GM23338 (cell line): ENCODE measurements around the gene RGS21. TPM values are rescaled to one million over a fixed set of nuclear protein-coding genes. Genes with fewer than 3 reads are reported as not detected.

Experiments used
- ATAC-seq: fragments of 200-7000 bp; cut with Tn5 transposase; 3 replicates; pipeline ENCODE4 v1.9.1; 2020
- DNase-seq: peaks from one replicate; pipeline ENCODE4 v3.0.0-alpha.2; 2015; ENCODE audit warnings: low spot score
- H2AFZ ChIP-seq: fragments of 200-600 bp; sonication (generic); 2 replicates; pipeline ENCODE4 v1.8.0; 2016; ENCODE audit warnings: antibody characterized with exemption, mild to moderate bottlenecking, moderate library complexity
- H3F3A ChIP-seq: fragments of 200-600 bp; sonication (generic); replicated peaks from 2 replicates; pipeline ENCODE4 v1.8.0; 2017; ENCODE audit warnings: antibody characterized with exemption, mixed run types, low read depth
- H3K27ac ChIP-seq: fragments of 200-600 bp; sonication (generic); 2 replicates; pipeline ENCODE4 v1.6.1; 2016; ENCODE audit warnings: low read depth
- H3K27me3 ChIP-seq: fragments of 200-600 bp; sonication (generic); 2 replicates; pipeline ENCODE4 v1.8.0; 2016; ENCODE audit warnings: mild to moderate bottlenecking, mixed run types, moderate library complexity; ENCODE audit not compliant: insufficient read depth
- H3K36me3 ChIP-seq: fragments of 200-600 bp; sonication (generic); 2 replicates; pipeline ENCODE4 v1.8.0; 2016; ENCODE audit warnings: mild to moderate bottlenecking; ENCODE audit not compliant: insufficient read depth
- H3K4me1 ChIP-seq: fragments of 200-600 bp; sonication (generic); 2 replicates; pipeline ENCODE4 v1.8.0; 2016; ENCODE audit warnings: mild to moderate bottlenecking, moderate library complexity; ENCODE audit not compliant: insufficient read depth
- H3K4me2 ChIP-seq: fragments of 200-600 bp; sonication (generic); 2 replicates; pipeline ENCODE4 v1.7.1; 2017; ENCODE audit warnings: mixed run types
- H3K4me3 ChIP-seq: fragments of 200-600 bp; sonication (generic); 2 replicates; pipeline ENCODE4 v1.6.1; 2016; ENCODE audit warnings: mixed run types
- H3K79me2 ChIP-seq: fragments of 200-600 bp; sonication (generic); replicated peaks from 2 replicates; pipeline ENCODE4 v1.8.0; 2017; ENCODE audit warnings: mild to moderate bottlenecking; ENCODE audit not compliant: insufficient read depth
- H3K9me2 ChIP-seq: fragments of 200-600 bp; sonication (generic); 2 replicates; pipeline ENCODE4 v1.8.0; 2017; ENCODE audit not compliant: insufficient read depth
- H4K20me1 ChIP-seq: fragments of 200-600 bp; sonication (generic); replicated peaks from 2 replicates; pipeline ENCODE4 v1.8.0; 2017; ENCODE audit warnings: mild to moderate bottlenecking; ENCODE audit not compliant: insufficient read depth
- H3K27ac Mint-ChIP-seq: 2 replicates; pipeline ENCODE4 v1.8.0; 2020; ENCODE audit warnings: inconsistent platforms, mild to moderate bottlenecking, moderate library complexity, mixed read lengths
- H3K27me3 Mint-ChIP-seq: 3 replicates; pipeline ENCODE4 v1.8.0; 2022; ENCODE audit warnings: low read depth, mild to moderate bottlenecking, moderate library complexity, mixed read lengths, inconsistent platforms; ENCODE audit not compliant: insufficient read depth, poor library complexity
- H3K36me3 Mint-ChIP-seq: 3 replicates; pipeline ENCODE4 v1.8.0; 2021; ENCODE audit warnings: low read depth, mild to moderate bottlenecking, inconsistent platforms, moderate library complexity, mixed read lengths
- H3K4me1 Mint-ChIP-seq: 3 replicates; pipeline ENCODE4 v1.8.0; 2020; ENCODE audit warnings: mild to moderate bottlenecking, inconsistent platforms, mixed read lengths
- H3K4me3 Mint-ChIP-seq: 3 replicates; pipeline ENCODE4 v1.8.0; 2021; ENCODE audit warnings: moderate library complexity, mild to moderate bottlenecking, inconsistent platforms, mixed read lengths
- H3K9me3 Mint-ChIP-seq: 3 replicates; pipeline ENCODE4 v1.8.0; 2020; ENCODE audit warnings: moderate library complexity, mild to moderate bottlenecking, inconsistent platforms, mixed read lengths
- CREB1 ChIP-seq: fragments of 250-450 bp; sonication (Bioruptor Pico); IDR thresholded peaks from 2 replicates; pipeline ENCODE4 v1.5.0; 2020; ENCODE audit warnings: low read depth, mild to moderate bottlenecking, moderate library complexity
- CTCF ChIP-seq, 2 experiments: fragments of 200-600 bp in 1 of 2; sonication (generic) in 1 of 2; conservative IDR thresholded peaks; 2 replicates each; pipeline versions ENCODE4 v1.5.1 to v1.6.1; 2016 to 2017; ENCODE audit warnings: antibody characterized with exemption in 2 of 2, low read depth in 2 of 2, mild to moderate bottlenecking in 2 of 2, moderate library complexity in 1 of 2
- ETS1 ChIP-seq: IDR thresholded peaks from 2 replicates; pipeline ENCODE4 v1.6.1; 2016; ENCODE audit warnings: antibody characterized with exemption
- EZH2 ChIP-seq: fragments of 200-600 bp; sonication (generic); IDR thresholded peaks from one replicate; pipeline ENCODE4 v1.8.0; 2017; ENCODE audit warnings: antibody characterized with exemption, mild to moderate bottlenecking, low read depth; ENCODE audit not compliant: unreplicated experiment
- EZH2phosphoT487 ChIP-seq: fragments of 200-600 bp; sonication (generic); IDR thresholded peaks from one replicate; pipeline ENCODE4 v1.8.1; 2018; ENCODE audit warnings: antibody characterized with exemption; ENCODE audit not compliant: unreplicated experiment
- JUNB ChIP-seq: IDR thresholded peaks from one replicate; pipeline ENCODE4 v1.6.1; 2016; ENCODE audit warnings: antibody characterized with exemption; ENCODE audit not compliant: unreplicated experiment
- NANOG ChIP-seq: IDR thresholded peaks from 2 replicates; pipeline ENCODE4 v1.6.1; 2016; ENCODE audit warnings: antibody characterized with exemption, borderline replicate concordance
- POLR2AphosphoS5 ChIP-seq: IDR thresholded peaks from 2 replicates; pipeline ENCODE4 v1.6.1; 2016; ENCODE audit warnings: antibody characterized with exemption, low read depth
- REST ChIP-seq: IDR thresholded peaks from one replicate; pipeline ENCODE4 v1.6.1; 2018; ENCODE audit warnings: antibody characterized with exemption; ENCODE audit not compliant: unreplicated experiment
- STAT1 ChIP-seq: IDR thresholded peaks from one replicate; pipeline ENCODE4 v1.6.1; 2016; ENCODE audit warnings: antibody characterized with exemption; ENCODE audit not compliant: unreplicated experiment
- ZNF114 ChIP-seq: fragments of 250-450 bp; sonication (Bioruptor Pico); IDR thresholded peaks from 2 replicates; pipeline ENCODE4 v1.5.0; 2020; ENCODE audit warnings: mild to moderate bottlenecking, moderate library complexity
- ZNF331 ChIP-seq: fragments of 250-450 bp; sonication (Bioruptor Pico); IDR thresholded peaks from 2 replicates; pipeline ENCODE4 v1.5.0; 2020; ENCODE audit warnings: low read depth, mild to moderate bottlenecking, moderate library complexity
- ZNF462 ChIP-seq: fragments of 250-450 bp; sonication (Bioruptor Pico); IDR thresholded peaks from 2 replicates; pipeline ENCODE4 v1.5.0; 2020; ENCODE audit warnings: mild to moderate bottlenecking, moderate library complexity
- polyA plus RNA-seq: library from polyadenylated mRNA; unstranded; fragments of >200 nt; fragmentation: Nextera tagmentation; extraction: Ambion mirVana; gene quantifications from 2 replicates; pipeline ENCODE4 v1.2.1, GENCODE V29; 2016
- total RNA-seq: library from RNA; depleted of rRNA; stranded (reverse); fragments of >200 nt; shearing (Covaris generic); gene quantifications from 2 replicates; pipeline ENCODE4 v1.2.3, GENCODE V29; 2014

The RGS21 gene
- total and polyA plus RNA-seq, 2 experiments from 2014 or later = not detected

GRCh38 chr1:192358402-192358801 lies 41.6 kb downstream of the RGS21 start:
- peaks cover 2% of the 10 kb centered on the region for H3K27me3 Mint-ChIP-seq
- no peaks in the 10 kb centered on the region for H3K9me3 Mint-ChIP-seq
- TF ChIP-seq ZNF331 (CRISPR knock-in tag) (no peak), EZH2 (no peak), EZH2phosphoT487 (no peak), ETS1 (no peak), ZNF462 (CRISPR knock-in tag) (no peak), CREB1 (CRISPR knock-in tag) (no peak), NANOG (no peak), ZNF114 (no peak), CTCF (conservative IDR thresholded peaks at IDR 0.05; ENCODE audit: low read depth in 2 of 2) (no peak), POLR2AphosphoS5 (no peak), STAT1 (no peak), JUNB (no peak), REST (no peak)
- Histone ChIP-seq H3K4me3 (no peak overlapping the region), H3F3A (no peaks in the 10 kb centered on the region), H4K20me1 (no peaks in the 10 kb centered on the region), H3K4me2 (no peak overlapping the region), H3K27ac (no peak overlapping the region), H3K36me3 (no peaks in the 10 kb centered on the region), H3K4me1 (peaks cover 15% of the 10 kb centered on the region; the same call in 1 of the 2 replicates), H3K9me2 (no peaks in the 10 kb centered on the region), H3K27me3 (no peaks in the 10 kb centered on the region), H3K79me2 (no peaks in the 10 kb centered on the region), H2AFZ (no peak overlapping the region)
- peaks cover 17% of the 10 kb centered on the region for H3K4me1 Mint-ChIP-seq
- H3K4me3 Mint-ChIP-seq = no peak overlapping the region
- no peak overlapping the region for H3K27ac Mint-ChIP-seq
- no peaks in the 10 kb centered on the region for H3K36me3 Mint-ChIP-seq
- DNase-seq (no peak), ATAC-seq (no peak)
